Measurements from ENCODE around the gene SYNGR3.
"Not testable (repeated sequence)": the region's sequence is repeated elsewhere in the genome, so short reads cannot be mapped to it uniquely, and the experiment has no call there.

SYNGR3 gene

DNA sequence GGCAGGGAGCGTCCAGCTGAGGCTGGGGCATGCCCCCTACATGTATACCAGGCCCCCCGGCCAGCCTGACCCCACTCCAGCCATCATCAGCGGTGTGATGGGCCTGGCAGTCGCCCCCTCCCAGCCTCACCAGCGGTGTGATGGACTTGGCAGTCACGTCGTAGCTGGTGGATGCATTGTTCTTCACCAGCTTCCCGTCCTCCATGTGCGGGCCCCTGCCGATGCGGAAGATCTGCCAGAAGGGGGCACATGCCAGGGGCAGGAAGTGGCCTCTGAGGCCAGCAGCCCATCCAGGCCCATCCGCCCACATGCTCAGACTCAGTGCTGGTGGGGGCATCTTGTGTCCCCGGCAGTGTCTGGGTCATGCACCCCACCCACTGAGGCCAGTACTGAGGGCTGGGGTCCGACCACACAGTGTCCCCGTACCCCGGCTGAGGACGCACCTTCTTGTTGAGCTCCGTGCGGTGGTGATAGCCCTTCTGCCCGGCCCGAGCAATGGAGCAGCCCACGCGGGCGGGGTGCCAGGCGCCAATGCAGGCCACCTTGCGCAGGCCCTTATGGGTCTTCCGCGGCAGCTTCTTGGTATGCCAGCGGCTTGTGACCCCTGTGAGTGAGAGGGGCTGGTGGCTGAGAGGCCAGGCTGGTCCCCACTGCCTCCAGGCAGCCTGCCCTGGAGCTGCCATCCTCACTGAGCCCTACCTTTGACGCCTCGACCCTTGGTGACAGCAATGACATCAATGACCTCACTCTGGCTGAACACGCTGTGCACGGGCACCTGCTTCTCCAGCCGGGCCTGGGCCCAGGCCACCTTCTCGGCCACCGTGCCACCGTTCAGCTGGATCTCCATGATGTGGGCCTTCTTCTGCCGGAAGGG lies 43.0 kb upstream of the SYNGR3 start:
- Histone ChIP-seq H3K27ac (ENCODE audit: low read depth, low read length, severe bottlenecking) (no peak overlapping the region), H3K9me3 (ENCODE audit: control insufficient read depth, low read length) (no peaks in the 10 kb centered on the region), H3K4me3 (ENCODE audit: extremely low read depth, insufficient read depth, low read length, poor library complexity, severe bottlenecking) (no peak overlapping the region), H3K36me3 (ENCODE audit: control insufficient read depth, insufficient read depth, low read length) (no peaks in the 10 kb centered on the region), H3K4me1 (ENCODE audit: control insufficient read depth, insufficient read depth, low read length, poor library complexity, severe bottlenecking) (peaks cover 4% of the 10 kb centered on the region)
- WGBS, 2 experiments (ENCODE audit: insufficient coverage in 2 of 2), result 90 to 92% methylated on average over 34 to 35 of the region's 38 CpGs

DNA sequence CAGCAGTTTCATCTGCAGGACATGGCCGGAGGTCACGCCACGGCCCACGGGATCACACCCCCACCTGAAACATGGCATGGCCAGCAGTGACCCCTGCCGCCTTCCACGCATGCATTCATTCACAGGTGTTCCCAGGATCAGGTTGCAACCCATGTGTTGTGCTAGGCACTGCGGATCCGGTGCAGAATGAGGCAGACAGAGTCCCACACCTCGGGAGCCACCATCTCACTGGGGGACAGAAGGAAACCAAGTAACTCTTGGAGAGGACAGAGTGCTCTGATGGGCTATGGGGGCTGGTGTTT lies 42.5 kb upstream of the SYNGR3 start:
- no peaks in the 10 kb centered on the region for H3K36me3 ChIP-seq (ENCODE audit: control insufficient read depth, insufficient read depth, low read length)
- H3K27ac ChIP-seq (ENCODE audit: low read depth, low read length, severe bottlenecking), result no peak overlapping the region
- WGBS, 2 experiments (ENCODE audit: insufficient coverage in 2 of 2), result 91 to 93% methylated on average over 7 to 9 of the region's 9 CpGs
- H3K9me3 ChIP-seq (ENCODE audit: control insufficient read depth, low read length), result no peaks in the 10 kb centered on the region
- peaks cover under 1% of the 10 kb centered on the region for H3K4me1 ChIP-seq (ENCODE audit: control insufficient read depth, insufficient read depth, low read length, poor library complexity, severe bottlenecking)
- H3K4me3 ChIP-seq (ENCODE audit: extremely low read depth, insufficient read depth, low read length, poor library complexity, severe bottlenecking), result no peak overlapping the region

DNA sequence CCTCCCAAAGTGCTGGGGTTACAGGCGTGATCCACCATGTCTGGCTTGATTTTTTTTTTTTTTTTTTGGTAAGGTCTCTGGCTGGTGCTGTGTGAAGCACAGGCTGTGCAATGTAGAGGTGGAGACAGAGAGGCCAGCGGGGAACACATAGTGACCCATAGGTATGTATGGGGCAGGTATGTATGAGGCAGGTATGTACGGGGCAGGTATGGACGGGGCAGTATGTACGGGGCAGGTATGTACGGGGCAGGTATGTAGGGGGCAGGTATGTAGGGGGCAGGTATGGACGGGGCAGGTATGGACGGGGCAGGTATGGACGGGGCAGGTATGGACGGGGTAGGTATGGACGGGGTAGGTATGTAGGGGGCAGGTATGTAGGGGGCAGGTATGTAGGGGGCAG lies 40.3 kb upstream of the SYNGR3 start:
- Histone ChIP-seq H3K27ac (ENCODE audit: low read depth, low read length, severe bottlenecking) (no peak overlapping the region), H3K4me3 (ENCODE audit: extremely low read depth, insufficient read depth, low read length, poor library complexity, severe bottlenecking) (no peak overlapping the region), H3K9me3 (ENCODE audit: control insufficient read depth, low read length) (no peaks in the 10 kb centered on the region), H3K4me1 (ENCODE audit: control insufficient read depth, insufficient read depth, low read length, poor library complexity, severe bottlenecking) (no peaks in the 10 kb centered on the region), H3K36me3 (ENCODE audit: control insufficient read depth, insufficient read depth, low read length) (no peaks in the 10 kb centered on the region)
- WGBS, 2 experiments (ENCODE audit: insufficient coverage in 2 of 2), result 97 to 100% methylated on average over 3 to 8 of the region's 11 CpGs

DNA sequence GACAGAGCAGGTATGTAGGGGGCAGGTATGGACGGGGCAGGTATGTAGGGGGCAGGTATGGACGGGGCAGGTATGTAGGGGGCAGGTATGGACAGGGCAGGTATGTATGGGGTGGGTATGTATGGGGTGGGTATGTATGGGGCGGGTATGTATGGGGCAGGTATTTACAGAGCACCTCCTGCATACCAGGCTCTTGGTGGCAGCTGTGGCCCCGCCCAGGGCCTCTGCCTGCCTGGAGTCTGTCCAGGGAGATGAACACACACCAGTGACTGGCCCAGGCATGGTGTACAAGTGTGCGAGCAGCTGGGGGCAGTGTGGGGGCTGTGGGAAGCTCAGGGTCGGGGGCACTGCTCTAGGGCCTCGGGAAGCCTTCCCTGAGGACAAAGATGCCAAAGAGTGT lies 39.7 kb upstream of the SYNGR3 start:
- WGBS, 2 experiments (ENCODE audit: insufficient coverage in 2 of 2), result 81 to 89% methylated on average over 4 of the region's 7 CpGs
- Histone ChIP-seq H3K36me3 (ENCODE audit: control insufficient read depth, insufficient read depth, low read length) (no peaks in the 10 kb centered on the region), H3K9me3 (ENCODE audit: control insufficient read depth, low read length) (no peaks in the 10 kb centered on the region), H3K27ac (ENCODE audit: low read depth, low read length, severe bottlenecking) (no peak overlapping the region), H3K4me3 (ENCODE audit: extremely low read depth, insufficient read depth, low read length, poor library complexity, severe bottlenecking) (no peak overlapping the region), H3K4me1 (ENCODE audit: control insufficient read depth, insufficient read depth, low read length, poor library complexity, severe bottlenecking) (no peaks in the 10 kb centered on the region)

DNA sequence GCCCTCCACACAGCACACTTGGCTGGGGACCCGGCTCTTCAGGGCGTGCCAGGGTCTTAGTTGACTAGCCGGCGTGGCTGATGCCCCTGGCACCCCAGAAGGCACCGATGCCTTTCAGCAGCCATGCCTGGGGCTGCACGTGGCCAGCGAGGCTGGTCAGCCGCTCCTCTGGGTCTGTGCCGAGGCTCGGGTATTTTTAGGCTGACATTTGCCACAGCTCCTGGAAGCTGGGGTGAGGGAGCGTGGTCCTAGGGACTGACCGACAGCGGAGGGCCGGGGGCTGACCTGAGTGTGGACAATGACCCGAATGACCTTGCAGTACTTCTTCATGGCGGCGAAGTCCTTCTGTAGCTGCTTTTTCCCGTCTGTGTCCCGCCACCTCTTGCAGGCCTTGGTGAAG lies 39.2 kb upstream of the SYNGR3 start:
- Histone ChIP-seq H3K9me3 (ENCODE audit: control insufficient read depth, low read length) (no peaks in the 10 kb centered on the region), H3K4me3 (ENCODE audit: extremely low read depth, insufficient read depth, low read length, poor library complexity, severe bottlenecking) (no peak overlapping the region), H3K36me3 (ENCODE audit: control insufficient read depth, insufficient read depth, low read length) (no peaks in the 10 kb centered on the region), H3K4me1 (ENCODE audit: control insufficient read depth, insufficient read depth, low read length, poor library complexity, severe bottlenecking) (no peaks in the 10 kb centered on the region), H3K27ac (ENCODE audit: low read depth, low read length, severe bottlenecking) (no peak overlapping the region)
- 93% methylated on average over 17 to 19 of the region's 19 CpGs for WGBS, 2 experiments (ENCODE audit: insufficient coverage in 2 of 2)

DNA sequence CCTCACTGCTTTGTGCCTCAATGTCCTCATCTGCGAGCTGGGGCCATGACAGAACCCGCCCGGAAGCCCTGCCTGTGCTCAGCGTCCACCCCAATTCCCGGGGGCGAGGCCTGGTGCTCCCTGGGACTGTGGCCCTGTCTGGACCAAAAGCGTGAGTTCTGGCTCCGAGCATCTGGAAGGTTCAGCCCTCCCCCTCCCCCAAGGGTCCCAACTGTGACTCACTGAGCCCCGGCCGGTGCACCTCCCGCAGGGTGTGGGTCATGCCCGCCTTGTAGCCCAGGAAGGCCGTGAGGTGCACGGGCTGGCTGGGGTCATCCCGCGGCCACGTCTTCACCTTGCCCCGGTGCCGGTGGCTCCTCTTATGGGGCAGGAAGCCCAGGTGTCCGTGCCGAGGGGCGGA lies 36.0 kb upstream of the SYNGR3 start:
- H3K36me3 ChIP-seq (ENCODE audit: control insufficient read depth, insufficient read depth, low read length), result no peaks in the 10 kb centered on the region
- no peaks in the 10 kb centered on the region for H3K9me3 ChIP-seq (ENCODE audit: control insufficient read depth, low read length)
- 91 to 94% methylated on average over 21 to 22 of the region's 22 CpGs for WGBS, 2 experiments (ENCODE audit: insufficient coverage in 2 of 2)

DNA sequence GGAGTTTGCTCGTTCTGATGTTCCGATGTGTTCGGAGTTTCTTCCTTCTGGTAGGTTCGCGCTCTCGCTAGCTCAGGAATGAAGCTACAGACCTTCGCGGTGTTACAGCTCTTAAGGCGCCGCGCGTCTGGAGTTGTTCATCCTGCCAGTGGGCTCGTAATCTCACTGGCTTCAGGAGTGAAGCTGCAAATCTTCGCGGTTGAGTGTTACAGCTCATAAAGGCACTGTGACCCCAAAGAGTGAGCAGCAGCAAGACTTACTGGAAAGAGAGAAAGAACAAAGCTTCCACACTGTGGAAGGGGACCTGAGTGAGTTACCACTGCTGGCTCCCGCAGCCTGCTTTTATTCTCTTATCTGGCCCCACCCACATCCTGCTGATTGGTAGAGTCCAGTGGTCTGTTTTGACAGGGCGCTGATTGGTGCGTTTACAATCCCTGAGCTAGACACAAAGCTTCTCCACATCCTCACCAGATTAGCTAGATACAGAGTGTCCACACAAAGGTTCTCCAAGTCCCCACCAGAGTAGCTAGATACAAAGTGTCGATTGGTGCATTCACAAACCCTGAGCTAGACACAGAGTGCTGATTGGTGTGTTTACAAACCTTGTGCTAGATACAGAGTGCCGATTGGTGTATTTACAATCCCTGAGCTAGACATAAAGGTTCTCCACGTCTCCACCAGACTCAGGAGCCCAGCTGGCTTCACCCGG lies 32.2 kb upstream of the SYNGR3 start:
- 93 to 96% methylated on average over 17 to 19 of the region's 22 CpGs for WGBS, 2 experiments (ENCODE audit: insufficient coverage in 2 of 2)
- not testable (repeated sequence) for H3K27ac ChIP-seq (ENCODE audit: low read depth, low read length, severe bottlenecking); H3K9me3 ChIP-seq (ENCODE audit: control insufficient read depth, low read length); H3K4me3 ChIP-seq (ENCODE audit: extremely low read depth, insufficient read depth, low read length, poor library complexity, severe bottlenecking)
- peaks cover 13% of the 10 kb centered on the region for H3K4me1 ChIP-seq (ENCODE audit: control insufficient read depth, insufficient read depth, low read length, poor library complexity, severe bottlenecking)
- H3K36me3 ChIP-seq (ENCODE audit: control insufficient read depth, insufficient read depth, low read length), result peaks cover 13% of the 10 kb centered on the region

More for the DNA sequence above, 36.0 kb upstream of the SYNGR3 start:
- Histone ChIP-seq H3K27ac (ENCODE audit: low read depth, low read length, severe bottlenecking) (no peak overlapping the region), H3K4me3 (ENCODE audit: extremely low read depth, insufficient read depth, low read length, poor library complexity, severe bottlenecking) (no peak overlapping the region), H3K4me1 (ENCODE audit: control insufficient read depth, insufficient read depth, low read length, poor library complexity, severe bottlenecking) (no peaks in the 10 kb centered on the region)

DNA sequence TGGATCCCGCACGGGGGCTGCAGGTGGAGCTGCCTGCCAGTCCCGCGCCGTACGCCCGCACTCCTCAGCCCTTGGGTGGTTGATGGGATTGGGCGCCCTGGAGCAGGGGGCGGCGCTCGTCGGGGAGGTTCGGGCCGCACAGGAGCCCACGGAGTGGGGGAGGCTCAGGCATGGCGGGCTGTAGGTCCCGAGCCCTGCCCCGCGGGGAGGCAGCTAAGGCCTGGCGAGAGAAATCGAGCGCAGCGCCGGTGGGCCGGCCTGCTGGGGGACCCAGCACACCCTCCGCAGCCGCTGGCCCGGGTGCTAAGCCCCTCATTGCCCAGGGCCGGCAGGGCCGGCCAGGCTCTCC lies 31.7 kb upstream of the SYNGR3 start:
- WGBS, 2 experiments (ENCODE audit: insufficient coverage in 2 of 2), result 97 to 98% methylated on average over 12 to 30 of the region's 30 CpGs
- peaks cover 18% of the 10 kb centered on the region for H3K4me1 ChIP-seq (ENCODE audit: control insufficient read depth, insufficient read depth, low read length, poor library complexity, severe bottlenecking)
- not testable (repeated sequence) for H3K4me3 ChIP-seq (ENCODE audit: extremely low read depth, insufficient read depth, low read length, poor library complexity, severe bottlenecking); H3K9me3 ChIP-seq (ENCODE audit: control insufficient read depth, low read length); H3K27ac ChIP-seq (ENCODE audit: low read depth, low read length, severe bottlenecking)
- peaks cover 18% of the 10 kb centered on the region for H3K36me3 ChIP-seq (ENCODE audit: control insufficient read depth, insufficient read depth, low read length)

DNA sequence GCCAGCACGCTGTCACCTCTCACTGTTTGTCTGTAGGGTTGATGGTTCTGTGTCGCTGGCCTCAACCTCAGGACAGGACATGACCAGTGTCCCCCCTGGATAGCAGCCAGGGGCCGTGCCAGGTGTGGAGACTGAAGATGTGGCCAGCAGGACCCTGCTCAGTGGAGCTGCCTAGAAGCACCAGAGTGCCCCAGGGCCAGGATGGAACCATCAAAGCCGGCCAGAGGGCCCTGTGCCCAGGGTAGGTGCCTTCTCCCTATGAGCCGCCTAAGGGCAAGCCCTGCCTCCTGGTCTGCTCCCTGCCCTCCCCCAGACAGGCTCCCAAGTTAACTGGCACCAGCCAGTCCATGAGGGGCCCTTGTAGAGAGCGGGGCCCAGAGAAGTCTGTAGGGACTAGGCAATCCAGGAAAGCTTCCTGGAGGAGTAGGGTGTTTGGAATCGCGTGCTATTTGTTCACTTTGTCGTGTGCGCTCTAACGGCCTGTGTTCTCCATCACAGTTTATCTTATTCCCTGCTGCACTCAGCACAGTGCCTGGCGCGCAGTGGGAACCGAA lies 31.0 kb upstream of the SYNGR3 start:
- Histone ChIP-seq H3K27ac (ENCODE audit: low read depth, low read length, severe bottlenecking) (no peak overlapping the region), H3K4me3 (ENCODE audit: extremely low read depth, insufficient read depth, low read length, poor library complexity, severe bottlenecking) (peak overlapping the region; percentile 90), H3K9me3 (ENCODE audit: control insufficient read depth, low read length) (no peaks in the 10 kb centered on the region), H3K36me3 (ENCODE audit: control insufficient read depth, insufficient read depth, low read length) (peaks cover 25% of the 10 kb centered on the region), H3K4me1 (ENCODE audit: control insufficient read depth, insufficient read depth, low read length, poor library complexity, severe bottlenecking) (peaks cover 24% of the 10 kb centered on the region)
- WGBS, 2 experiments (ENCODE audit: insufficient coverage in 2 of 2), result 61 to 63% methylated on average over 9 to 14 of the region's 14 CpGs

DNA sequence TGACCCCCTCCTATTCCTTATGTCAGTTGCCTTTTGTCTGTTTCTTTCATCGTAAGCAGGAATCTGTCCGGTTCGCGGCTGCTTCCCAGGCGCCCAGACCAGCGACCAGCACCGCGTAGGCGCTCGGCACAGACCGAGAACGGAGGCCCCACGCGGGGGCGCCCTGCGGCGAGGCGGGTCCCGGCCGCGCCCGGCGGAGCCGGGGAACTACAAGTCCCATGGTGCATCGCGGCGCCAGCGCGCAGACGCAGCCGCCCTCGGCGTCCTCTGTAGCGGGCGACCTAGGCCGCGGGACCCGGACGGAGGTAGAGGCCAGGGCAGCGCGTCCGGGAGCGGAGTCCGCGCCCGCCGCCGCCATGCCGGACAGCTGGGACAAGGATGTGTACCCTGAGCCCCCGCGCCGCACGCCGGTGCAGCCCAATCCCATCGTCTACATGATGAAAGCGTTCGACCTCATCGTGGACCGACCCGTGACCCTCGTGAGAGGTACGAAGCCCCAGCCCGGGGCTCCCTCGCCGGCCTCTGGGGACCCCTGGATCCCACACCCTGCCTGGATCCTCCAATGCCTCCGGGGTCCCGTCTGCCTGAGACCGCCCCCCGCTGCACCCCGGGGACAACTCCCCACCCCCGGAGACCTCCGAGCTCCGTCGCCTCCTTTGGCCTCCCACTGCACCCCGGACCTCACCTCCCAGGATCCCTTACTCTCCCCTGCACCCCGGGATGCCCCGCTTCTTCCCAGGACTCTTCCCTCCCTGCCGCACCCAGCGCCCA lies 30.3 kb upstream of the SYNGR3 start, which contains the start of gene NDUFB10:
NDUFB10 (plus strand) TSS at position 270 of the 771 bp plus-strand sequence; CDS start at position 357, 87 bp downstream.
- H3K27ac ChIP-seq (ENCODE audit: low read depth, low read length, severe bottlenecking), result peak within 1 kb of the TSS; percentile 18
- 0% methylated on average over 67 to 70 of the region's 79 CpGs for WGBS, 2 experiments (ENCODE audit: insufficient coverage in 2 of 2)

More for the DNA sequence above, 30.3 kb upstream of the SYNGR3 start, which contains the start of gene NDUFB10:
- Histone ChIP-seq H3K36me3 (ENCODE audit: control insufficient read depth, insufficient read depth, low read length) (peaks cover 28% of the 10 kb centered on the region), H3K9me3 (ENCODE audit: control insufficient read depth, low read length) (no peaks in the 10 kb centered on the region), H3K4me3 (ENCODE audit: extremely low read depth, insufficient read depth, low read length, poor library complexity, severe bottlenecking) (peak within 1 kb of the TSS; percentile 90), H3K4me1 (ENCODE audit: control insufficient read depth, insufficient read depth, low read length, poor library complexity, severe bottlenecking) (peaks cover 24% of the 10 kb centered on the region)

Data from mesodermal cell (in vitro differentiated cells).